Ovary (tissue), 9 donors: ENCODE data around the gene BAIAP3. TPM values are rescaled to one million over a fixed set of nuclear protein-coding genes. Genes with fewer than 3 reads are reported as not detected.

Experiments
- DNase-seq, 5 donors: peaks; one replicate each; pipeline ENCODE4 v3.0.0-alpha.2; 2019 to 2020
- H3K27ac ChIP-seq, 2 donors: fragments of 200-600 bp; one replicate each; pipeline versions ENCODE4 v1.5.1 to v1.8.0; 2019 to 2022
- H3K27me3 ChIP-seq: fragments of 200-600 bp; one replicate; pipeline ENCODE4 v1.8.0; 2022
- H3K36me3 ChIP-seq: fragments of 200-600 bp; sonication (generic); one replicate; pipeline ENCODE4 v1.5.1; 2019
- H3K4me1 ChIP-seq: one replicate; pipeline ENCODE4 v1.8.1; 2013; ENCODE audit warnings: mild to moderate bottlenecking, moderate library complexity; ENCODE audit not compliant: insufficient read depth
- H3K4me3 ChIP-seq: fragments of 200-600 bp; sonication (generic); one replicate; pipeline ENCODE4 v1.5.1; 2017
- H3K9me3 ChIP-seq, 2 donors: fragments of 200-600 bp in 1 of 2; sonication (generic) in 1 of 2; one replicate each; pipeline versions ENCODE4 v1.5.1 to v1.8.1; 2013 to 2019; ENCODE audit warnings: mild to moderate bottlenecking in 1 of 2, moderate library complexity in 1 of 2
- CTCF ChIP-seq, 3 donors: fragments of 450-650 bp in 2 of 3; fragments of 200-600 bp in 1 of 3; IDR thresholded peaks; one replicate each; pipeline versions ENCODE4 v1.5.1 to v1.8.0; 2016 to 2022; ENCODE audit warnings: antibody characterized with exemption in 3 of 3, mild to moderate bottlenecking in 1 of 3
- EP300 ChIP-seq: sonication (generic); formaldehyde crosslinking; IDR thresholded peaks from one replicate; pipeline ENCODE4 v1.6.1; 2017; ENCODE audit warnings: antibody characterized with exemption
- POLR2A ChIP-seq: fragments of 450-650 bp; IDR thresholded peaks from one replicate; pipeline ENCODE4 v1.6.1; 2017; ENCODE audit warnings: antibody characterized with exemption, mild to moderate bottlenecking, moderate library complexity
- WGBS, 3 donors: extraction: QIAGEN DNeasy Blood & Tissue Kit in 1 of 3; methylation state at CpG; one replicate each; pipeline versions ENCODE4 v1.1.5 to v1.1.7; 2013 to 2017; 5-methylcytosine and 5-hydroxymethylcytosine counted together
- intact Hi-C, 4 donors: fragments of 100-400 bp; cut with DNase I; formaldehyde crosslinking; loops; one replicate each; pipeline versions ENCODE4 v1.11.0 to v1.15.1; 2022 to 2023
- polyA plus RNA-seq, 2 donors: library from polyadenylated mRNA; stranded (reverse); fragments of 200-250 nt in 1 of 2; fragments of 350-450 nt in 1 of 2; fragmentation: Illumina TruSeq in 1 of 2; extraction: RNeasy Lipid Tissue Mini Kit (QIAGEN cat#74804) in 1 of 2; gene quantifications; one replicate each; pipeline ENCODE4 v1.2.3, GENCODE V29; 2013 to 2014
- total RNA-seq, 7 donors: library from RNA; depleted of rRNA in 2 of 7; stranded (reverse); fragments of >200 nt in 2 of 7; fragmentation: NEBNext Ultra II Directional in 3 of 7; extraction: Animal tissue kit (Norgen Biotek cat#: 25700) in 3 of 7; gene quantifications; one replicate each; pipeline versions ENCODE4 v1.1.0 to v1.2.4, GENCODE V29; 2016 to 2023
- donor health status: DM: no; HTN: no; CAD: no; lungs with moderate emphysema.
- donor health status: DM: no; HTN: no; CAD: no.
- donor health status: Bipolar disorder and iron deficiency.
- donor health status: DM: yes; HTN: yes; CAD: no.
- donor health status: DM: no; HTN: no; CAD: no.
- donor health status: DM: yes; HTN: yes; CAD: no.

The BAIAP3 gene
- total and polyA plus RNA-seq, 9 donors = 0.25 to 26.1 (median 1.2) TPM

GRCh38 chr16:1312903-1313302 lies 20.5 kb upstream of the BAIAP3 start:
- TF ChIP-seq EP300 = no peak
- no peak for TF ChIP-seq CTCF (IDR thresholded peaks at IDR 0.05)
- TF ChIP-seq POLR2A = no peak
- H3K36me3 ChIP-seq = no peaks in the 10 kb centered on the region
- no peaks in the 10 kb centered on the region for H3K27me3 ChIP-seq
- H3K27ac ChIP-seq = no peak overlapping the region
- 81 to 87% (median 84%) methylated on average over 15 of the region's 15 CpGs for WGBS, 3 donors
- H3K4me3 ChIP-seq = no peak overlapping the region
- intact Hi-C loops = no loop called here
- no peak for DNase-seq
- peaks cover 27% of the 10 kb centered on the region for H3K4me1 ChIP-seq
- no peaks in the 10 kb centered on the region for H3K9me3 ChIP-seq

GRCh38 chr16:1313721-1314369 lies 19.6 kb upstream of the BAIAP3 start:
- TF ChIP-seq CTCF (IDR thresholded peaks at IDR 0.05) (no peak), EP300 (no peak), POLR2A (no peak)
- peaks cover 27% of the 10 kb centered on the region for H3K4me1 ChIP-seq

GRCh38 chr16:1314399-1315068 lies 18.9 kb upstream of the BAIAP3 start:
- peaks cover 27% of the 10 kb centered on the region for H3K4me1 ChIP-seq

More at GRCh38 chr16:1313721-1314369, 19.6 kb upstream of the BAIAP3 start:
- Histone ChIP-seq H3K4me3 (no peak overlapping the region), H3K36me3 (no peaks in the 10 kb centered on the region), H3K27ac (no peak overlapping the region), H3K27me3 (no peaks in the 10 kb centered on the region), H3K9me3 (no peaks in the 10 kb centered on the region)
- intact Hi-C loops = no loop called here
- 79 to 89% (median 82%) methylated on average over 27 to 38 of the region's 38 CpGs for WGBS, 3 donors
- no peak for DNase-seq

More at GRCh38 chr16:1314399-1315068, 18.9 kb upstream of the BAIAP3 start:
- no peaks in the 10 kb centered on the region for H3K36me3 ChIP-seq
- DNase-seq = no peak
- WGBS, 3 donors = 77 to 81% (median 80%) methylated on average over 28 of the region's 28 CpGs
- intact Hi-C loops = no loop called here
- no peaks in the 10 kb centered on the region for H3K27me3 ChIP-seq
- no peak overlapping the region for H3K4me3 ChIP-seq
- no peak overlapping the region for H3K27ac ChIP-seq
- no peaks in the 10 kb centered on the region for H3K9me3 ChIP-seq
- TF ChIP-seq EP300 (no peak), POLR2A (no peak), CTCF (IDR thresholded peaks at IDR 0.05) (no peak)
